Measurements from ENCODE around the gene GPX8. TPM values are rescaled to one million over a fixed set of nuclear protein-coding genes. Genes with fewer than 3 reads are reported as not detected.

The GPX8 gene
- total RNA-seq, 1 donor from 2014 or later, result 40.9 TPM

- TF ChIP-seq CTCF (IDR thresholded peaks at IDR 0.05; ENCODE audit: unreplicated experiment), result no peak
- no peaks in the 10 kb centered on the region for H3K9me3 Mint-ChIP-seq (ENCODE audit: unreplicated experiment)
- no peak for DNase-seq (ENCODE audit: low spot score)
- no peak overlapping the region for H3K27ac Mint-ChIP-seq (ENCODE audit: unreplicated experiment)
- H3K27me3 Mint-ChIP-seq (ENCODE audit: unreplicated experiment), result no peaks in the 10 kb centered on the region
- no peak overlapping the region for H3K4me3 Mint-ChIP-seq (ENCODE audit: unreplicated experiment)
- no peaks in the 10 kb centered on the region for H3K4me1 Mint-ChIP-seq (ENCODE audit: unreplicated experiment)
- H3K36me3 Mint-ChIP-seq (ENCODE audit: low read depth, unreplicated experiment), result no peaks in the 10 kb centered on the region
These were observed 25.8 kb upstream of the GPX8 start for GRCh38 chr5:55134053-55134722.

GRCh38 chr5:55136521-55136920, 23.4 kb upstream of the GPX8 start:
- no peak for DNase-seq (ENCODE audit: low spot score)
- Mint-ChIP-seq H3K27me3 (ENCODE audit: unreplicated experiment) (no peaks in the 10 kb centered on the region), H3K4me3 (ENCODE audit: unreplicated experiment) (no peak overlapping the region), H3K4me1 (ENCODE audit: unreplicated experiment) (no peaks in the 10 kb centered on the region), H3K27ac (ENCODE audit: unreplicated experiment) (no peak overlapping the region), H3K9me3 (ENCODE audit: unreplicated experiment) (no peaks in the 10 kb centered on the region), H3K36me3 (ENCODE audit: low read depth, unreplicated experiment) (no peaks in the 10 kb centered on the region)
- TF ChIP-seq CTCF (IDR thresholded peaks at IDR 0.05; ENCODE audit: unreplicated experiment), result no peak

- H3K4me1 Mint-ChIP-seq (ENCODE audit: unreplicated experiment), result no peaks in the 10 kb centered on the region
- no peaks in the 10 kb centered on the region for H3K9me3 Mint-ChIP-seq (ENCODE audit: unreplicated experiment)
- H3K27ac Mint-ChIP-seq (ENCODE audit: unreplicated experiment), result no peak overlapping the region
- no peak for TF ChIP-seq CTCF (IDR thresholded peaks at IDR 0.05; ENCODE audit: unreplicated experiment)
- peaks cover 1% of the 10 kb centered on the region for H3K27me3 Mint-ChIP-seq (ENCODE audit: unreplicated experiment)
- no peaks in the 10 kb centered on the region for H3K36me3 Mint-ChIP-seq (ENCODE audit: low read depth, unreplicated experiment)
- DNase-seq (ENCODE audit: low spot score), result no peak
- H3K4me3 Mint-ChIP-seq (ENCODE audit: unreplicated experiment), result no peak overlapping the region
These were observed 18.9 kb upstream of the GPX8 start for GRCh38 chr5:55140908-55141665.

GRCh38 chr5:55141945-55142690, 17.9 kb upstream of the GPX8 start:
- no peak for DNase-seq (ENCODE audit: low spot score)
- H3K36me3 Mint-ChIP-seq (ENCODE audit: low read depth, unreplicated experiment), result no peaks in the 10 kb centered on the region
- H3K9me3 Mint-ChIP-seq (ENCODE audit: unreplicated experiment), result no peaks in the 10 kb centered on the region
- H3K27me3 Mint-ChIP-seq (ENCODE audit: unreplicated experiment), result peaks cover 1% of the 10 kb centered on the region
- no peak overlapping the region for H3K27ac Mint-ChIP-seq (ENCODE audit: unreplicated experiment)
- H3K4me1 Mint-ChIP-seq (ENCODE audit: unreplicated experiment), result no peaks in the 10 kb centered on the region
- H3K4me3 Mint-ChIP-seq (ENCODE audit: unreplicated experiment), result no peak overlapping the region
- no peak for TF ChIP-seq CTCF (IDR thresholded peaks at IDR 0.05; ENCODE audit: unreplicated experiment)

Measured in endothelial cell (in vitro differentiated cells).